GM18909 (cell line): ENCODE results near the gene PRKCD.

ENCODE experiments used
- ATAC-seq: cut with Tn5 transposase; IDR thresholded peaks from one replicate; pipeline ENCODE4 v1.9.1; 2021; ENCODE audit warnings: mild to moderate bottlenecking; ENCODE audit not compliant: unreplicated experiment, poor library complexity

Gene PRKCD

GRCh38 chr3:53153980-53154379 is 7.0 kb upstream of the PRKCD start:
- no peak for ATAC-seq

GRCh38 chr3:53154881-53155285 is 6.1 kb upstream of the PRKCD start:
- no peak for ATAC-seq

GRCh38 chr3:53155760-53156159 is 5.2 kb upstream of the PRKCD start:
- ATAC-seq, result no peak

GRCh38 chr3:53156368-53156834 is 4.6 kb upstream of the PRKCD start:
- no peak for ATAC-seq

GRCh38 chr3:53157974-53158580 is 2.9 kb upstream of the PRKCD start:
- no peak for ATAC-seq

GRCh38 chr3:53158765-53159155 is 2.2 kb upstream of the PRKCD start:
- ATAC-seq, result no peak

- ATAC-seq, result no peak
These were observed 1.6 kb upstream of the PRKCD start for GRCh38 chr3:53159156-53160060.

GRCh38 chr3:53160061-53160659 is 849 bp upstream of the PRKCD start:
- ATAC-seq, result no peak

- ATAC-seq, result peak; percentile 7
These were observed 426 bp downstream of the PRKCD start for GRCh38 chr3:53161450-53161819.

GRCh38 chr3:53161820-53162671 is 1.0 kb downstream of the PRKCD start:
- ATAC-seq, result peak; percentile 22

GRCh38 chr3:53162672-53163443 is 1.8 kb downstream of the PRKCD start:
- peak; percentile 37 for ATAC-seq

- no peak for ATAC-seq
These were observed 2.7 kb downstream of the PRKCD start for GRCh38 chr3:53163444-53164387.

- no peak for ATAC-seq
These were observed 3.9 kb downstream of the PRKCD start for GRCh38 chr3:53164911-53165310.

- ATAC-seq, result no peak
These were observed 5.2 kb downstream of the PRKCD start for GRCh38 chr3:53166206-53166605.

GRCh38 chr3:53166781-53167291 is 5.8 kb downstream of the PRKCD start:
- ATAC-seq, result no peak

- ATAC-seq, result no peak
These were observed 6.6 kb downstream of the PRKCD start for GRCh38 chr3:53167418-53168174.

- no peak for ATAC-seq
These were observed 7.3 kb downstream of the PRKCD start for GRCh38 chr3:53168175-53168923.
